SH-SY5Y (cell line): Measurements from ENCODE around the gene TENT4A.

Experiments used
- GATA2 ChIP-seq: IDR thresholded peaks from 2 replicates; pipeline ENCODE4 v1.6.1; 2011; ENCODE audit warnings: mild to moderate bottlenecking, low read depth, low read length
- GATA3 ChIP-seq: IDR thresholded peaks from 2 replicates; pipeline ENCODE4 v1.6.1; 2011; ENCODE audit warnings: low read depth, mild to moderate bottlenecking, low read length, moderate library complexity

GRCh38 chr5:6788956-6789649 lies 75.9 kb downstream of the TENT4A start:
- no peak for TF ChIP-seq GATA2
- TF ChIP-seq GATA3, result no peak
